Prostate gland (tissue), 2 donors: ENCODE measurements around the gene USP21. TPM values are rescaled to one million over a fixed set of nuclear protein-coding genes. Genes with fewer than 3 reads are reported as not detected.
A peak's percentile ranks its signal among the peaks of the same experiment; 100 is the strongest.

Experiments
- DNase-seq: peaks from one replicate; pipeline ENCODE4 v3.0.0-alpha.2; 2019; ENCODE audit warnings: low spot score
- H3K27ac ChIP-seq, 2 donors: fragments of 200-600 bp; sonication (generic); 2 replicates each; pipeline ENCODE4 v1.5.1; 2017 to 2019
- H3K27me3 ChIP-seq: fragments of 200-600 bp; sonication (generic); replicated peaks from 2 replicates; pipeline ENCODE4 v1.5.1; 2019; ENCODE audit not compliant: insufficient read depth
- H3K36me3 ChIP-seq, 2 donors: fragments of 200-600 bp; sonication (generic); 1 replicate in 1 of 2; 2 replicates in 1 of 2; pipeline versions ENCODE4 v1.5.1 to v1.8.1; 2017 to 2019
- H3K4me1 ChIP-seq: fragments of 200-600 bp; sonication (generic); replicated peaks from 2 replicates; pipeline ENCODE4 v1.5.1; 2019
- H3K4me3 ChIP-seq, 2 donors: fragments of 200-600 bp; sonication (generic); 2 replicates each; pipeline ENCODE4 v1.5.1; 2017 to 2019
- H3K9me3 ChIP-seq: fragments of 200-600 bp; sonication (generic); 2 replicates; pipeline ENCODE4 v1.5.1; 2017
- CTCF ChIP-seq, 4 experiments: fragments of 200-600 bp in 2 of 4; fragments of 450-650 bp in 2 of 4; sonication (generic) in 2 of 4; IDR thresholded peaks; 1 replicate in 3 of 4; 2 replicates in 1 of 4; pipeline ENCODE4 v1.5.1; 2016 to 2019; ENCODE audit warnings: antibody characterized with exemption in 4 of 4, mild to moderate bottlenecking in 2 of 4, moderate library complexity in 2 of 4
- POLR2A ChIP-seq: fragments of 450-650 bp; IDR thresholded peaks from one replicate; pipeline ENCODE4 v1.6.1; 2016; ENCODE audit warnings: antibody characterized with exemption, mild to moderate bottlenecking
- POLR2AphosphoS5 ChIP-seq: sonication (generic); formaldehyde crosslinking; IDR thresholded peaks from one replicate; pipeline ENCODE4 v1.6.1; 2017; ENCODE audit warnings: antibody characterized with exemption
- WGBS: methylation state at CpG from one replicate; pipeline ENCODE4 v1.1.5; 2018; 5-methylcytosine and 5-hydroxymethylcytosine counted together
- intact Hi-C: fragments of 100-400 bp; cut with DNase I; formaldehyde crosslinking; loops from one replicate; pipeline ENCODE4 v1.14.2; 2022
- total RNA-seq, 2 donors: library from RNA; depleted of rRNA; stranded (reverse); fragments of >200 nt; gene quantifications; one replicate each; pipeline ENCODE4 v1.1.0, GENCODE V29; 2016

Gene USP21
- total RNA-seq, 2 donors from 2014 or later: 28.1 to 32.1 TPM

DNA sequence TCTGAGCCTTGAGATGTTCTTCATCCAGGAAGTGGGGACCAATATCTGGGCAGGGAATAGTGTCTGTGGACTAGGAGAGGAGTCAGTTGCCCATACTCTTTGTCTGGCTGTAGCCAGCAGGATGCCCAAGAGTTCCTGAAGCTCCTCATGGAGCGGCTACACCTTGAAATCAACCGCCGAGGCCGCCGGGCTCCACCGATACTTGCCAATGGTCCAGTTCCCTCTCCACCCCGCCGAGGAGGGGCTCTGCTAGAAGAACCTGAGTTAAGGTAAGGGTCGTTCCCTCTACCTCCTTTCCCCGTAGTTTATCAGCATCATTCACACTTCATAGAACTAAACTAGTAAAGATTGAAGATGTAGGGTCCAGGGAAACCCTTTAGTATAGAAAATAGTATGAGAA lies 3.5 kb downstream of the USP21 start:
- no peak overlapping the region for H3K27ac ChIP-seq
- H3K4me3 ChIP-seq: no peak overlapping the region
- 92% methylated on average over 10 of the region's 10 CpGs for WGBS
- intact Hi-C loops: no loop called here
- TF ChIP-seq POLR2AphosphoS5 (no peak), CTCF (IDR thresholded peaks at IDR 0.05) (no peak), POLR2A (no peak)
- no peaks in the 10 kb centered on the region for H3K27me3 ChIP-seq
- DNase-seq: no peak
- peaks cover 2% of the 10 kb centered on the region for H3K4me1 ChIP-seq
- H3K9me3 ChIP-seq: no peaks in the 10 kb centered on the region
- no peaks in the 10 kb centered on the region for H3K36me3 ChIP-seq

DNA sequence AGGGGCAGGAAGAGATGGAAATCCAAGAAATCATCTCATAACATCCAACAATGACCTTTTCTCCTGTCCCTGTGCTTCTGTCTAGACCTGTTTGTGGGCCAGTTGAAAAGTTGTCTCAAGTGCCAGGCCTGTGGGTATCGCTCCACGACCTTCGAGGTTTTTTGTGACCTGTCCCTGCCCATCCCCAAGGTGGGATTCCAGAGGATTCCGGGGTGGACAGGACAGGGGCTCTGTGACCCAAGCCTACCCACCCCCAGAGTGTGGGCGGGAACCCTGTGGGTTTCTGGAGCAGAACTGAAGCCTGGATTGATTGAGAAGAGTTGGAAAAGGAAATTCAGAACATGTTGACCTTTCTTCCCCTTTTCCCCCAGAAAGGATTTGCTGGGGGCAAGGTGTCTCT lies 4.5 kb downstream of the USP21 start:
- H3K4me3 ChIP-seq: no peak overlapping the region
- no peaks in the 10 kb centered on the region for H3K9me3 ChIP-seq
- 86% methylated on average over 5 of the region's 5 CpGs for WGBS
- H3K27me3 ChIP-seq: no peaks in the 10 kb centered on the region
- DNase-seq: no peak
- intact Hi-C loops: no loop called here
- TF ChIP-seq POLR2AphosphoS5 (no peak), POLR2A (no peak), CTCF (IDR thresholded peaks at IDR 0.05) (no peak)
- no peaks in the 10 kb centered on the region for H3K36me3 ChIP-seq
- peaks cover 2% of the 10 kb centered on the region for H3K4me1 ChIP-seq
- H3K27ac ChIP-seq: no peak overlapping the region

DNA sequence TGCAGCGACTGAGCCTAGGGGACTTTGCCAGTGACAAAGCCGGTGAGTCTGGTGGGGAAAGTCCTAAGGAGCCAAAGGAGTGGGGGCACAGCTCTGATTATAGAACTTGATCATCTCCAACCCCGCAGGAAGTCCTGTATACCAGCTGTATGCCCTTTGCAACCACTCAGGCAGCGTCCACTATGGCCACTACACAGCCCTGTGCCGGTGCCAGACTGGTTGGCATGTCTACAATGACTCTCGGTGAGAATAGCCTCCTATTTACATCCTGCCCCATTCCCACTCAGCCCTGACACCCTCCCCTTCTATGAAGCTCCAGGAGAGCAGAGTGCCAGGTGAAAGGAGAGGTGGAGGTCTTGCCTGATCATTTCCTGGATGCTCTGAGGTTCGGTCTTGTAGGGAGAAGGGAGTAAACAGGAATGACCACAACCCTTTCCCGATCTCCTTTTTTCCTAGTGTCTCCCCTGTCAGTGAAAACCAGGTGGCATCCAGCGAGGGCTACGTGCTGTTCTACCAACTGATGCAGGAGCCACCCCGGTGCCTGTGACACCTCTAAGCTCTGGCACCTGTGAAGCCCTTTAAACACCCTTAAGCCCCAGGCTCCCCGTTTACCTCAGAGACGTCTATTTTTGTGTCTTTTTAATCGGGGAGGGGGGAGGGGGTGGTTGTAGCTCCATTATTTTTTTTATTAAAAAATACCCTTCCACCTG lies 5.8 kb downstream of the USP21 start:
- no peak for DNase-seq
- Histone ChIP-seq H3K9me3 (no peaks in the 10 kb centered on the region), H3K27me3 (no peaks in the 10 kb centered on the region), H3K4me1 (peaks cover 2% of the 10 kb centered on the region), H3K4me3 (peak overlapping the region; percentile 53 to 61), H3K36me3 (no peaks in the 10 kb centered on the region), H3K27ac (peak overlapping the region; percentile 89 to 90)
- intact Hi-C loops: no loop called here
- TF ChIP-seq POLR2AphosphoS5: no peak
- no peak for TF ChIP-seq CTCF (IDR thresholded peaks at IDR 0.05)
- TF ChIP-seq POLR2A: no peak
- WGBS: 54% methylated on average over 14 of the region's 14 CpGs

DNA sequence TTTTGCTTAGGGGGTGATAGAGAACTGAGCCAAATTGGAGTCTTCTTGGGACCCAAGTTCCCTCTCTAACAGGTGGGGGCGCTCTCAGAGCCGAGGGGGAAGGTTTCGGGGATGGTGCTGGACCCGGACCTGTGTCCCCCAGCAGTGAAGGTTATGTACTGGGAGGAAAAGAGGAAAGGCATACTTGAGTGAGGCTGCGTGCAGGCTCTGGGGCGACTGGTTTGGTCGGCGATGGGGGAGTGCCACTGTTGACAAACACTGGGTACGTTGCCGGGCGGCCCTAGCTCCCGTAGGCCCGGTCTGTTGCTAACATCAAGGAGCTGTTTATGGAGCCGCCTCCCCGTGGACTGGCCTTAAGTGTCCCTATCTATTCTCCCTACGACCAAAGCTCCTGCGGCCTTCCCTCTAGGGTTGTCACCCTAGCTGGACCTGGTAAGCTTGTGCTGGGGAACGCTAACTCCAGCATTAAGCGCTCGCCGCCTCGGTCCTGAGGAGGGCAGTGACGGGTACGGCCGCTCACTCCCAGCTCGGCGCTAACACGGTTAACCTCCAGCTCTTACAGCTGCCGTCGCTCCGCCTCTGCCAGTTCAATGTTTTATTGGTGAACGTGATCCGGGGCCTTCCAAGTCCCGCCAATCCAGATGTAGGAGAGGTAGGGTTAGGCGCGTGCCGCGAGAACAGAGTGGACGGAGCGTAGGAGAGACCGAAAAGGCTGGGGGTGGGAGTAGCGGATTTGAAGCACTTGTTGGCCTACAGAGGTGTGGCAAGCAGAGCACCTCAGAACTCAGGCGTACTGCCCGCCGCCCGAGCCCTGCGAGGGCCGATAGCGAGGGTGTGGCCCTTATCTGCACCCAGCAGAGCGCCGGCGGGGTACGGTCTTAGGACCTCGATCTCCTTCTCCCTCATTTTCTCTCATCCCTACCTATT lies 6.7 kb downstream of the USP21 start, which contains the start of gene PPOX:
TSS of gene PPOX (plus strand) at position 685 of the 927 bp plus-strand sequence. CDS start 422 bp downstream, outside the sequence.
- Histone ChIP-seq H3K27ac (peak within 1 kb of the TSS; percentile 89 to 90), H3K27me3 (no peaks in the 10 kb centered on the region), H3K36me3 (peaks cover 0 to 6% of the 10 kb centered on the region in 2 donors), H3K9me3 (no peaks in the 10 kb centered on the region), H3K4me3 (peak within 1 kb of the TSS; percentile 53 to 61), H3K4me1 (peaks cover 2% of the 10 kb centered on the region)
- peak; percentile 38 for TF ChIP-seq POLR2A
- peak; percentile 97 for TF ChIP-seq POLR2AphosphoS5
- peak in 2 of 4 experiments; percentile 34 to 44 for TF ChIP-seq CTCF (IDR thresholded peaks at IDR 0.05)
- intact Hi-C loops: no loop called here
- peak; percentile 97 for DNase-seq
- WGBS: under 1% methylated on average over 54 of the region's 54 CpGs
